22Rv1 (cell line): ENCODE data around the gene FAM135A.

Experiments
- H3K27ac ChIP-seq: fragments of 450-650 bp; 2 replicates; pipeline ENCODE4 v1.5.1; 2017
- CTCF ChIP-seq: fragments of 450-650 bp; IDR thresholded peaks from 2 replicates; pipeline ENCODE4 v1.5.1; 2017; ENCODE audit warnings: mild to moderate bottlenecking
- ZFX ChIP-seq: fragments of 450-650 bp; IDR thresholded peaks from 2 replicates; pipeline ENCODE4 v1.6.1; 2017; ENCODE audit warnings: antibody characterized with exemption, borderline replicate concordance

Gene FAM135A

GRCh38 chr6:70385901-70386300 lies 27.4 kb upstream of the FAM135A start:
- no peak overlapping the region for H3K27ac ChIP-seq
- TF ChIP-seq ZFX = no peak
- TF ChIP-seq CTCF = no peak

- TF ChIP-seq ZFX (no peak), CTCF (no peak)
- no peak overlapping the region for H3K27ac ChIP-seq
These were observed 24.5 kb upstream of the FAM135A start for GRCh38 chr6:70388814-70389213.

DNA sequence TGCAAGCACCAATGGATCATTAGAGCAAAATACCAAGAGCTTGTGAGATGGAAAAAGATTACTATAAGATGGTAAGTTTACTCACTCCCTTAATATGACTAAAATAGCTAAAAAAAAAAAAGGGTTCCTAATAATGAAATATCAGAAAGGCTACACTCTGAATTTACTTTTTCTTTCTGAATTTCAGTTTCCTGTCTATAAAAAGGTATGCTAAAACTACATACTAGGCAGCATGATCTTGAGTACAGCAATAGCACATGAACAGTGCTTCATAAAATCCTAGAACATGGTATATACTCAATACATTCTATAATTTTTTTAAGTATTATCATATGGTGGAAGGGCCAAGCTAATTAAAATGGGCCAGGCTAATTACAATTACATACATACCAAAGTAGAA lies 24.0 kb upstream of the FAM135A start:
- TF ChIP-seq ZFX (no peak), CTCF (no peak)
- no peak overlapping the region for H3K27ac ChIP-seq

DNA sequence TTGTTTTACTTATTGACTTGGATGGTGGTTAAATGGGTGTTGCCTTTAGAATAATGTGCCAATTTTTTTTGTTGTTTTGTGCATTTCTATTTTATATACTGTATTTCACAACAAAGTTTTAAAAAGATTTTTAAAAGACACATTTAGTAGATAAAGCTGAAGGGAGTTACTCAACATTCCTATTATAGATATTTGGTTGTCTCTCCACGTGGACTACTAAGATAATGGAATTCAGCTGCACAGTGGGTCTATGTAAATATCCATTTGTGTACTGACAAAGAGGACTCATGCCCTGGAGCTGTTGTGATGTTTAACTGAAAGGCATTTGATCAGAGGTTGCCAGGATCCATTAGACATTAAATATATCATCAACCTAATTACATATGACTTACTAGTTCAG lies 23.2 kb upstream of the FAM135A start:
- TF ChIP-seq CTCF (no peak), ZFX (no peak)
- H3K27ac ChIP-seq = 0 out of 2 replicates have a peak overlapping the region, but pooled peaks have one; percentile 11

DNA sequence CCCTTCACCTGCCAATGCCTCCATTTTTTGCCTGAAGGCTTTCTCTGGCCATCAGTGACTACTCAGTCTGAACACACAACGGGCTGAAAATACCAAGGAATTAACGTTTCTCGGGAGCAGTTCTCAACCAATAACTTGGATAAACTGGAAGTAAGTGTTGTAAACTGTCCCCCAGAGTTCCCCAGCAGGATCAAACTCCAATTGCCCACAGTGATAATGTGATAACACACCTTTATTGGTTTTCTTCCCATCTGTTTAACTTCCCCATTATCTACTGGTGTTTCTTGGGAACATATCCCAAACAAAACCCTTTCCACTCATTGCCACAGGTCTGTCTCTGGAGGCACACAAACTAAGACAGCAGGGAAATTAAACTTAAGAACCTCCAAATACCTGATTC lies 21.8 kb upstream of the FAM135A start:
- H3K27ac ChIP-seq = no peak overlapping the region
- TF ChIP-seq ZFX (no peak), CTCF (no peak)

DNA sequence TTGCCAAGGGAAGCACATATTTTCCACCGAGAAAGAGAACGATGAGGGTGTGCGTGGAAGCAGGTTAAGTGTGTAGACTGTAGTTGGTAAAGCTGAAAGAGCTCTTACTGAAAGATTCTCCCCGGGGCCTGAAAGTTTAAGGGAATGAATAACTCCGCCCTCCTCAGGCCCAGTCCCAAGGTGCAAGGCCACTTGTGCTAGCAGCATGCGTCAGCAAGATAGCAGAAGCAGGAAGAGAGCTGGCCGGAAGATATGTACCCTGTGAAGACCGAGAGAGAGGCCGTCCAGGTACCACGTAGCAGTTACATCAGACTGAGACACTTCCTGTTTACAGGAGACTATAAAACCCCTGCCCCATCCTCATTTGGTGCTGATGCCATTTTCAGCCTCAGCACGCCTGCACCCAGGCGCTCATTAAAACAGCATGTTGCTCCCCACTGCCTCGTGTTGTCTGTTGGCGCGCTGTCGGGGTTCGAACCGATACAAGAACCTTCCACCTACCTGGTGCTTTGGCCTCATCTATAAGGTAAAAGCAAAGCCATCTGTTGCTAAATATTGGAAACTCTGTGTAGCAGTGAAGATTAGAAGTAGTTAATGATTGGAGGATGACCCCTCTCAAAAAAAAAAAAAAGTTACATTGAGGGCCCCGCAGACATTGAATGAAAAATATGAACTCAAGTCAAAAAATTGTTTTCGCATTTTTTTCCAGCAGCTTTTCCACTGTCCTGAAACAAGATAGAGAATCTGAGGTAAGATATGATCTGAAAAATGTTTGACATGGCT lies 18.6 kb upstream of the FAM135A start:
- TF ChIP-seq ZFX = no peak
- no peak for TF ChIP-seq CTCF
- H3K27ac ChIP-seq = no peak overlapping the region

- TF ChIP-seq CTCF = no peak
- no peak for TF ChIP-seq ZFX
- no peak overlapping the region for H3K27ac ChIP-seq
These were observed 18.0 kb upstream of the FAM135A start for GRCh38 chr6:70395301-70395672.
